HG03108 (cell line): ENCODE results near the gene GAS2L3.
"Not testable (repeated sequence)": the region's sequence is repeated elsewhere in the genome, so short reads cannot be mapped to it uniquely, and the experiment has no call there.

Experiments
- ATAC-seq: cut with Tn5 transposase; IDR thresholded peaks from one replicate; pipeline ENCODE4 v1.9.1; 2021; ENCODE audit warnings: moderate library complexity; ENCODE audit not compliant: unreplicated experiment

Gene GAS2L3

GRCh38 chr12:100573292-100574186 lies at the start of gene GAS2L3:
TSS of gene GAS2L3 (plus strand) at chr12:100573684. CDS start at chr12:100594905, 21,221 bp downstream.
- peak; percentile 97 for ATAC-seq

- no peak for ATAC-seq
Observed at GRCh38 chr12:100528034-100528433, 45.5 kb upstream of the GAS2L3 start.

- ATAC-seq: no peak
Observed at GRCh38 chr12:100528471-100529127, 44.9 kb upstream of the GAS2L3 start.

GRCh38 chr12:100529756-100530350 lies 43.6 kb upstream of the GAS2L3 start:
- no peak for ATAC-seq

GRCh38 chr12:100533376-100533775 lies 40.1 kb upstream of the GAS2L3 start:
- no peak for ATAC-seq

- ATAC-seq: no peak
Observed at GRCh38 chr12:100534625-100535227, 38.8 kb upstream of the GAS2L3 start.

GRCh38 chr12:100539202-100539601 lies 34.3 kb upstream of the GAS2L3 start:
- no peak for ATAC-seq

GRCh38 chr12:100544165-100544564 lies 29.3 kb upstream of the GAS2L3 start:
- ATAC-seq: no peak

GRCh38 chr12:100545092-100545491 lies 28.4 kb upstream of the GAS2L3 start:
- no peak for ATAC-seq

GRCh38 chr12:100553936-100554335 lies 19.5 kb upstream of the GAS2L3 start:
- no peak for ATAC-seq

GRCh38 chr12:100554608-100555077 lies 18.8 kb upstream of the GAS2L3 start:
- no peak for ATAC-seq

- no peak for ATAC-seq
Observed at GRCh38 chr12:100555722-100556121, 17.8 kb upstream of the GAS2L3 start.

- ATAC-seq: no peak
Observed at GRCh38 chr12:100557357-100557756, 16.1 kb upstream of the GAS2L3 start.

GRCh38 chr12:100559261-100559660 lies 14.2 kb upstream of the GAS2L3 start:
- not testable (repeated sequence) for ATAC-seq

GRCh38 chr12:100564090-100564489 lies 9.4 kb upstream of the GAS2L3 start:
- no peak for ATAC-seq

- ATAC-seq: no peak
Observed at GRCh38 chr12:100564905-100565467, 8.5 kb upstream of the GAS2L3 start.

GRCh38 chr12:100565987-100566545 lies 7.4 kb upstream of the GAS2L3 start:
- no peak for ATAC-seq

- ATAC-seq: peak; percentile 93
Observed at GRCh38 chr12:100566887-100567637, 6.4 kb upstream of the GAS2L3 start.

- peak; percentile 9 for ATAC-seq
Observed at GRCh38 chr12:100567945-100568344, 5.5 kb upstream of the GAS2L3 start.

GRCh38 chr12:100572184-100572583 lies 1.3 kb upstream of the GAS2L3 start:
- ATAC-seq: no peak
